Activated T-cell treated with anti-CD3 and anti-CD28 coated beads, Interleukin-2, amount 50 U/mL, for 4 hours (primary cell): Measurements from ENCODE around the gene TMEM131. TPM values are rescaled to one million over a fixed set of nuclear protein-coding genes. Genes with fewer than 3 reads are reported as not detected.

Experiments
- ATAC-seq, 2 donors: fragments of 200-7000 bp; cut with Tn5 transposase; one replicate each; pipeline ENCODE4 v1.10.0; 2021
- DNase-seq: peaks from one replicate; pipeline ENCODE4 v3.0.0-alpha.2; 2020
- H3K27me3 Mint-ChIP-seq: one replicate; pipeline ENCODE4 v1.8.0; 2021; ENCODE audit warnings: low read depth, mixed read lengths
- H3K36me3 Mint-ChIP-seq: one replicate; pipeline ENCODE4 v1.8.0; 2022; ENCODE audit warnings: mixed read lengths; ENCODE audit not compliant: insufficient read depth
- H3K4me1 Mint-ChIP-seq: one replicate; pipeline ENCODE4 v1.8.0; 2021; ENCODE audit warnings: low read depth, mixed read lengths
- H3K4me3 Mint-ChIP-seq: one replicate; pipeline ENCODE4 v1.8.0; 2021; ENCODE audit warnings: mild to moderate bottlenecking, moderate library complexity, mixed read lengths
- H3K9me3 Mint-ChIP-seq: one replicate; pipeline ENCODE4 v1.8.0; 2021; ENCODE audit warnings: mixed read lengths
- total RNA-seq, 3 donors: library from RNA; stranded (reverse); gene quantifications; one replicate each; pipeline ENCODE4 v1.2.1, GENCODE V29; 2021

The TMEM131 gene
- total RNA-seq, 3 donors from 2014 or later = 23.9 to 31.6 (median 28.3) TPM

DNA sequence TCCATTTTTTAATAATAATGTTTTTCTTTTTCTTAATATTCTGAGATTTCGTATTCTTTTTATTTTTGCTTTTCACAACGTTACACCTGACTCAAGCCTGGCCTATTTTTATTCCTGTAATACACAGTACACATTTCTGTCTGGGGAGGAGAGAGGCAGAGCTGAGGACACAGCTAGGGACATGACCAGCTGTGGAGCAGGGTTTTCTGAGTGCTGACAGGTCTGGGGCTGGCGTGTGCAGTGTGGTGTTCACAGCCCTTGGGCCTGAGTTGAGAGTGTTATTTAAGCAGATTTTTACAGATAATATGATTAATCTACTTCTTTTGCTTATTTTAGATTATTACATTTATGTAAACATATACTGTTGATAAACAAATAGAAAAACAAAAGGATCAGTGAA is 226.4 kb downstream of the TMEM131 start:
- Mint-ChIP-seq H3K4me1 (peaks cover 5% of the 10 kb centered on the region), H3K36me3 (peaks cover 33% of the 10 kb centered on the region), H3K4me3 (no peak overlapping the region), H3K27me3 (no peaks in the 10 kb centered on the region), H3K9me3 (no peaks in the 10 kb centered on the region)
- no peak for DNase-seq
- ATAC-seq = no peak

DNA sequence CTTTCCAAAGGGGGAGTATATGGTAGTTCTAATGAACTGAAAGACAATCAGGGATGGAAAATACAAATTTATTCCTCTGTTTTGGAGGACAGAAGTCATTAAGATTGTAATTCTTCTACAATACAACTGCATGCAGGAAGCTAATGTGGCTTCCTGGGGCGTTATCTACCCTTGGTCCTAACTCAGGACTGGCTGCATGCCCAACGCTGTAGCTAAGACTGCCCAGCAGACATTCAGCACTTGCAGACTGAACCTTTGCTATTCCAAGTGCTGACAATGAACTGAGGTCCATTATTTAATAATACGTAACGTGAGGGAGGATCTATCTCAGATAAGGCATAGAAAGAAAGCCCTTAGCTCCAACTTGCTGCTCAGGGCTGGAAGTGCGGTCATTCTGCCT is 229.2 kb downstream of the TMEM131 start:
- DNase-seq (no peak), ATAC-seq (no peak)
- no peaks in the 10 kb centered on the region for H3K27me3 Mint-ChIP-seq
- H3K4me1 Mint-ChIP-seq = peaks cover 12% of the 10 kb centered on the region
- no peaks in the 10 kb centered on the region for H3K9me3 Mint-ChIP-seq
- peaks cover 42% of the 10 kb centered on the region for H3K36me3 Mint-ChIP-seq
- no peak overlapping the region for H3K4me3 Mint-ChIP-seq

DNA sequence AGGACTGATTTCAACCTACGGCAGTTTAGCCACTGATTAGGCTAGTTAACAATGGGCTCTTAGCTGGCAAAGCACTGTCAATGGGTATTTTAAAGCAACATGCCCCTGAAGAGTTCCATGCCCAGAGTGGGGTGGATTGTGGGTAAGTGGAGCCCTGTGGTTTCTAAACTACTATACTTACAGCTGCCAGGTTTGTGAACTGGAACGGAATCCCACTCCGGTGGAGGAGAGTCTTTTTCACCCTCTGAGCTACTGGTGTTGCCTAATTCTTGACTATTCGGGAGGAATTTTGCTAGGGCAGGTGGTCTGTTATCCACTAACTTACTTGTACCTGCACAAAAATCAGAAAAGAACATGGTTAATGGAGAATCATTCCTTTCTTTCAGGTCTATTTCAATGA is 229.8 kb downstream of the TMEM131 start:
- Mint-ChIP-seq H3K27me3 (no peaks in the 10 kb centered on the region), H3K4me1 (peaks cover 17% of the 10 kb centered on the region), H3K36me3 (peaks cover 43% of the 10 kb centered on the region), H3K9me3 (no peaks in the 10 kb centered on the region), H3K4me3 (no peak overlapping the region)
- no peak for DNase-seq
- no peak for ATAC-seq

DNA sequence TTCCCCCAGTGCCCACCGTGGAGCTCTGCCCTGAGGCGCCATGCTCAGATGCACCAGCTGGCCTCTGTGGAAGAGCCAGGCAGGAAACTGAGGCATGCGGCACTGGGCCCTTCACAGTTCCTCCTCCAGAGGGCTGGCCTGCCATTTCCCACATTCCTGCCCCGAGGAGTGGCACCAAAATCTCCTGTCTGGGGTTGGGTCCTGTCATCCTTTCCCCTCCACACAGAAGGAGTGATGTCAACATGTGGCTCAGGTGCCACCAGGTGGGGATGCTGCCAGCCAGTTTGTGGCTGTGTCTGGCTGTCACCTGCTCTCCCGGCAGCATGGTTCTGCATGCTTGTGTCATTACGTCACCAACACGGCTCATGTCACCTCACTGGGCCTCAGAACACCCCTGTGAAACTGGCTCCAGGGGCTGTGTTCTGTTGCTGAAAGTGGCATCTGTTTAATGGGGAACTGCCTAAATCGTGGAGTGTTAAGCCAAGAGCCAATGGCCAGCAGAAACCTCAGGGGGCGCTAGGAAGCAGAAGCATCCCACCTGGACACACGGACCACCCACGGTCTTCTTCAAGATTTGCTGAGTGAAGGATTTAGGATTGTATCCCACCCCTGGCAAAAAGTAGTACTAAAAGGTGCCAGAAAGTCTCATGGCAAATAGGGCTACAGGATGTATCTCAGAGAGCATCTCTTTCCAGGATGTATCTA is 231.0 kb downstream of the TMEM131 start:
- ATAC-seq = no peak
- no peak for DNase-seq
- peaks cover 29% of the 10 kb centered on the region for H3K4me1 Mint-ChIP-seq
- peaks cover 50% of the 10 kb centered on the region for H3K36me3 Mint-ChIP-seq
- no peak overlapping the region for H3K4me3 Mint-ChIP-seq
- no peaks in the 10 kb centered on the region for H3K27me3 Mint-ChIP-seq
- no peaks in the 10 kb centered on the region for H3K9me3 Mint-ChIP-seq

DNA sequence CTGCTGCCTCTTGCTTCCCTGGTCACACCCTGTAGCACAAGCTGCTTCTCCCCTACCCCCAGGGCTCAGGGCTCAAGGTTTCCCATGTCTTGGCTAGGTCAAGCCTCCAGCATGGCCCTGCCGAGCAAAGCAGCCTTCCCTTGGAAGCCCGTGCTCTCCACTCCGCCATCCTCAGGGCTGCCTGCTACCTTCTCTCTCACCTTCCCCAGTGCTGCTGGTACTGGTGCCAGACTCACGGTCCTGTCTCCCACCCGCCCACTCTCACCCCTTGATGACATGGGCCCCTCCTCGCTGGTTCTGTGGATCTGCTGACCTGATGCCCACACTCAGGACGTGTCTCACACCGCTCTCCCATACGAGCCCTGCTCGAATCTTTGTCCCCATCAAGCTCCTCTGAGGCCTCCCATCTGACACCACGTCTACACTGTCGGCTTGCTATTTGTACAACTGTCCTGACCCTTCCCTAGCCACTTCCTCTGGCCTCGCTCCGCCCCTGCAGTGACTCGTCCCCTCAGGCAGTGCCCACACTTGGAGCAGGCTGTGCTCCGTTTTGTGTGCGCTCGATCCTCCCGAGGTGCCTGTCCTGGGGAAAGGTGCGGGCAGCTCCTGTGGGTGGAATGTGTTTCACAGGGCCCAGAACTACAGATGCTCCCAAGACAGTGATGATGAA is 232.4 kb downstream of the TMEM131 start:
- Mint-ChIP-seq H3K4me1 (peaks cover 34% of the 10 kb centered on the region), H3K9me3 (no peaks in the 10 kb centered on the region), H3K36me3 (peaks cover 63% of the 10 kb centered on the region), H3K4me3 (no peak overlapping the region), H3K27me3 (no peaks in the 10 kb centered on the region)
- DNase-seq (no peak), ATAC-seq (no peak)

DNA sequence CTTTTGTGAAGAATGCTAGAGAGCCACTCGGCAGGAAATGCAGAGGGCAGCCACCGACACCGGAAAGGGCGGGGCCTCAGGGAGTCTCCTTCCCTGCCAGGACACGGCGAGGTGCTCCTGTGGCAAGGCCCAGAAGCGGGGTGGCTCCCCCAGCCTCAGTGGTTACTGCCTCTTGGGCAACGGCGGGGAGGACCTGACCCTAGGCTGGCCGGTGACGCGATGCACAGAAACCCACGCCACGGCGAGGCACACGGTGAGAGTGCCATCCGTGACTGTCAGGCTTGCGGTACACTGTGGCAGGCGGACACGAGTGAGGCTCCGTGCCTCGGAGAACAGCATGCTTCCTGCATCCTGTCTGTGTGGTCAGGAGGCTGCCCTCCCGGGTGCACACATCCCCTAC is 234.6 kb downstream of the TMEM131 start:
- no peaks in the 10 kb centered on the region for H3K27me3 Mint-ChIP-seq
- H3K4me3 Mint-ChIP-seq = peak overlapping the region; percentile 26
- H3K4me1 Mint-ChIP-seq = peaks cover 32% of the 10 kb centered on the region
- peak; percentile 80 to 84 for ATAC-seq
- peaks cover 66% of the 10 kb centered on the region for H3K36me3 Mint-ChIP-seq
- peak; percentile 19 for DNase-seq
- H3K9me3 Mint-ChIP-seq = no peaks in the 10 kb centered on the region

DNA sequence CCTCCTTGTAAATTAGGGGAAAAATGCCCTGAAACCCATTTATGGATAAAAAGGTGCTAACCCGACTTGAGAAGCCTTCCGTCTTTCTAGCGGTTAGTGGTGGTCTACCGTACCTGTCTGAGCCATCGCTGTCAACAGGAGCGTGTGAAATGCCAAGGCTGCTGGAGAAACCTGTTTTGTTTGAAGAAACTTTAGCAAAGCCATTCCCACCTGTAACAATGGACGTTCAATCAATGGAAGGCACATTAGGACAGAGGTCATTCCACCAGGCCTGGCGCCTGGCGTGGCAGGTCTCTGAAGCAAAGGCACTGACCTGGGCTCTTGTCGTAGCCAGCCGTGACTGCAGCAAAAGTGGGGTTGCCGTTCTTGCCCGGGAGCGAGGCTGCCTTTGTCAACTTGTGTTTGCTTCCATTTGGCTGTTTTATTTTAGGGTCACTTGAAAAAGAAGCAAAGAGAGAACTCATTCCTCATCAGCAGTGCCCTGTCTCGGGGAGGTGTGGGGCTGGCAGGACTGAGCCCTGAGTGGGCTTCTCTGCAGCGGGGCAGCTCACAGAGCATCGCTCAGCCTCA is 235.2 kb downstream of the TMEM131 start:
- no peaks in the 10 kb centered on the region for H3K27me3 Mint-ChIP-seq
- H3K36me3 Mint-ChIP-seq = peaks cover 65% of the 10 kb centered on the region
- peaks cover 32% of the 10 kb centered on the region for H3K4me1 Mint-ChIP-seq
- H3K9me3 Mint-ChIP-seq = no peaks in the 10 kb centered on the region
- peak overlapping the region; percentile 26 for H3K4me3 Mint-ChIP-seq
- ATAC-seq = no peak
- no peak for DNase-seq

DNA sequence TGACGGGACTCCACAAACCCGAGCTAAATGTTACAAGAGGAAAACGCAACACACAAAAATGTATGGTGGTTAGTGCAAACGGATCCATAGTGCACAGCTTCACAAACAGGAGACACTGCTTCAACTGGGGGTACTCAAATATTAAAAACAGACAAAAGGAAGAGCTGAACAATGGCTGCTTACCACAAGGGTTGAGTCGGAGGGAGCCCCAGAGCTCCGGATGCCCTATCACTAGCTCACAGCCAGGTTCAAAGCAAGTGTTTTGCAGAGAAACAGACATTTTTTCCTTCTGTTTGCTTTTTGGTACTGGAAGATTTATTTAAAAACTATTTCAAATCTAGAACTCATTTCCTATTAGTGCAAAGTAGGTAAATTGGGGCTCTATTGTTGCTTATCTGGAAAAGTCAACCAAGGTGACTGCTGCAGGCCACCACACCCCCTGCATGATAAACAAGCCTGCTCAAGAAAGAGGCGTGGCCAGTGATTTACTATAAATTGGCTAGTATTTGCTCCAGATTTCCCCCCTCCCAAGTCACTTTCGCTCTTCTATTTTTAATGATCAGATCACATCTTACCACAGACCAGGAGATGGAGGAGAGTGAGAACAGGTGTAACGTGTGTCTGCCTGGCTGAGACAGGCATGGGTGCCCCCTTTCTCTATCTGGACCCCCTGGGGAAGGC is 235.9 kb downstream of the TMEM131 start:
- ATAC-seq = no peak

DNA sequence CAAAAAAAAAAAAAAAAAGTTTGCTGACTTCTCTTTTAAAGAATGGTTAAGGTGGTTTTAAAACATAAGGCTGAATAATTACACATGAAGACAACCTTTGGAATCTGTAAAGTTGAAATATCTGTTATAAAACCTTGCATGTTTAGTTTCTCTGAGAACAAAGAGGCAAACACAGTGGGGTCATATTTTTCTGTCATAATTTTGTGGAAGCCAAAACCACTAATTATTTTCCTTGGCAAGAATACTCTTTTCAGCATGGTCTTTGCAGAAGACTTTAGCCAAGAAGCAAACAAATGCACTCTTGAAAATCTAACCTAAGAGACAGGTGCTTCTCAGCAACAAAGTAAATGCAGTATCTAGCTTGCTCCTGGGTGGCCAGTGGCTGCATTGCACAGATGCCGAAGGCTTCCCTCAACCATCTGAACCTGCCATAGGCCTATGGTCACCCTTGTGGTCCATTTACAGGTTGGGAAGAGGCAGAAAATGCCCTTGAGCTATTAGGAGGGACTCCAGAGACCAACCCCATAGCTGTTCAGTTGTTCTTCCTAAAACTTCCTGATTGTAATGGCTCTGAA is 237.5 kb downstream of the TMEM131 start:
- ATAC-seq = no peak
- Mint-ChIP-seq H3K4me3 (no peak overlapping the region), H3K9me3 (no peaks in the 10 kb centered on the region), H3K27me3 (no peaks in the 10 kb centered on the region), H3K36me3 (peaks cover 55% of the 10 kb centered on the region), H3K4me1 (peaks cover 29% of the 10 kb centered on the region)
- DNase-seq = no peak

More for the DNA sequence above, 235.9 kb downstream of the TMEM131 start:
- Mint-ChIP-seq H3K4me1 (peaks cover 32% of the 10 kb centered on the region), H3K9me3 (no peaks in the 10 kb centered on the region), H3K36me3 (peaks cover 61% of the 10 kb centered on the region), H3K27me3 (no peaks in the 10 kb centered on the region), H3K4me3 (no peak overlapping the region)
- no peak for DNase-seq

DNA sequence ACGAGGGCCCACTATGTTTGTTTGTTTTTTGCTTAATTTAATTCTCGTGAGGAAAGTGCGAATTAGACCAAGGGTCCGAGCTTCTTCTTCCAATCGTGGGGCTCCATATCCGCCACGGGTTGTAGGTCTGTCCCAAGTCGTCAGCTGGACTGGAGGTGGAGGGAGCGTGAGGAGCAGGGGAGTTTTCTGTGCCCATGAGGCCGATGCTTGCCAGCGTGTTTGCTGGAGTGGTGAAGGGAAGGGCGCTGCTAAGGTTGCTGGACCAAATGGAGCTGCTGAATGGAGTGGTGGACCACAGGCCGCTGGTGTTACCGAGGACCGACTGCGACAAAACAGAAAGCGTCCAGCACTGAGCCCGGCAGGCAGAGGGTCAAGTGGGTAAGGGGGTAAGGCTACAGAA is 238.7 kb downstream of the TMEM131 start:
- Mint-ChIP-seq H3K36me3 (peaks cover 50% of the 10 kb centered on the region), H3K27me3 (no peaks in the 10 kb centered on the region), H3K4me3 (no peak overlapping the region), H3K9me3 (no peaks in the 10 kb centered on the region), H3K4me1 (peaks cover 28% of the 10 kb centered on the region)
- DNase-seq (no peak), ATAC-seq (no peak)

DNA sequence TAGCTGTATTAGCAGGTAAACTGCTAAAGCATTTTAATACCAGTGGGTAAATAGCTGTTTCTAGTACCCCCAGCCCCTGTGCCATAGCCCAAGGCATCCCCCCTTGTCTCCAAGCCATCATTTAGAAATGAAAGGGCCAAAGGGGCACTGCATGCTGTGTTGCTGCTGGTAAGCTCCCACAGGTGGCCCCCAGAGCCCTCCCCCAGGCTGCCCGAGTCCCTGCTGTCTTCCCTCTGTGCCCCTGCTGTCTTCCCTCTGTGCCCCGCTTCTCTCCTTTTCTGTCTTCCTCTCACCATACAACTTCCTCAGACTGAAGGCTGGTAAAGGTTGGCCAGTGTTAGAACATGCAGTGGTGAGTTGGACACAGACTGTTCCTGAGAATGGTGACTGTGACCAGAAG is 240.3 kb downstream of the TMEM131 start:
- ATAC-seq = no peak
- no peak for DNase-seq
- Mint-ChIP-seq H3K36me3 (peaks cover 43% of the 10 kb centered on the region), H3K4me1 (peaks cover 14% of the 10 kb centered on the region), H3K9me3 (no peaks in the 10 kb centered on the region), H3K27me3 (no peaks in the 10 kb centered on the region), H3K4me3 (no peak overlapping the region)

DNA sequence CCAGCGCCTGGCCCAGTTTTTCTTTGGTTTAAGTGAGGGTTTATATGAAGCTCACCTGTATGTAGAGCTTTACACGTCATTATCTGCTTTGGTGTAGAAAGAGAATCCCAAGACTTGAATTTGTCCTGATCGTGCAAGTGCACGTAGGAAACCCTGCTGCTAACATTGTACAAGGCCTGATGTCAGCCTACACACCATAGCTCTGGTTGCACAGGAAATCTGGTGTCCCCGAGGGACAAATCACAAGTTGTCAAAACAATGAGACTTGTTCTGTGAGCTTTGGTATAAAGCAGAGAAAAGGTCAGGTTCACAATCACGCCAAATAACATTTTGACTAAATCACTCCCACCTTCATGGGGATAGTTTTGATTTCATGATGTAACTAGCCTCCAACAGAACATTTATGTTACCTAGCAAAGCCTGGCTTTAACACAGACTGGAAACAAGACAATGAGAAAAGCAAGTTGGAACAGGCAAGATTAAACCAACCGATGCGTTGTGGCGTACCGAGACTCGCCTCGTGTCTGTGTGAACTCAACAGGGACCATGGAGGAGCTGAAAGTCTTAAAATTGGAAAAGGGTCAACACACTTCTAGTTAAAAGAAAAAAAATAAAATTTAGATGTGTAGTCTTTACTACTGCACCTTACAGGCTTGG is 240.9 kb downstream of the TMEM131 start:
- ATAC-seq (no peak), DNase-seq (no peak)
- Mint-ChIP-seq H3K4me1 (peaks cover 7% of the 10 kb centered on the region), H3K9me3 (no peaks in the 10 kb centered on the region), H3K36me3 (peaks cover 36% of the 10 kb centered on the region), H3K4me3 (no peak overlapping the region), H3K27me3 (no peaks in the 10 kb centered on the region)

DNA sequence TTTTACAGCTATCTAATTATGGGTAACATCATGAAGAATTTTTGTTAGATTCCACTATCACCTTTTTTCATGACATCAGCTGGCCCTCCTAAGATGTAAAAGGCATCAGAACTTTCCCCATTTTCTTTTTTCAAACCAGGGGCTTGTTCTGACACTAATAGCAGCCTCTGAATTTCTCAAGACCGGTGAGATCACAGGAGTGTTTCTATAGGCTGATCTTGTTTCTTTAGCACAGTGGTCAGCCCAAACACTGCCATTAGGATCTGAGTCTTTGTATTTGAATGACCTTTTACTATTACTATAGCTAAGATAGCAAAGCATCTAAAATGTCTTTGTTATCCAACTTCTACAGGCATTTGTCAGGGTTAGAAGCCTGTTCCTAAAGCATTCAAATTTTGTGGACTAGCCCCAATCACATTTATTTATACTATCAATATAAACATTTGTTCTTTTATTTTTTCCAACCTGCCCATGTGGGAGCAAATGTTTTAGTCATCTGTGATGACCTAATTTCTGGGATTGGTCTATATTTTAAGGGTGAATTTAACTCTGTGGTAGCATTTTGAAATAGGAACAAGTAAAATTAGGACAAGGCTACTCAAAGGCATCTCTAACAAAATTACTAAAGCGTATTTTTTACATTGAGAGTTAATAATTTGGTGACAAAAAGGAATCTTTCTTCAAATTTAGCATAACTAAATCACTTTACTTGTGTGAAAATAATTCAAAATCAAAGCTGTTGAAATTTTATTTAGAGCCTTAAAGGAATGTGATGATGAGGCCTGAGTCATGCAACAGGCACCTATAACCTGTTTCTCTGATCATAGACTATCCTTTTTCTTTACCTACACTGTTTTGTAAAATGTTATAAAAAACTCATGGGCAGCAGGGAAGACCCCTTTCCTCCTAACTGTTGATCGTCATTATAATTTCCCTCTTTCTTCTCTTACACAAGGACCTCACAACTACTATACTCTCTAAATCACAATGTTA is 243.1 kb downstream of the TMEM131 start:
- DNase-seq (no peak), ATAC-seq (no peak)
- Mint-ChIP-seq H3K4me1 (peaks cover 8% of the 10 kb centered on the region), H3K4me3 (no peak overlapping the region), H3K9me3 (no peaks in the 10 kb centered on the region), H3K36me3 (peaks cover 21% of the 10 kb centered on the region), H3K27me3 (no peaks in the 10 kb centered on the region)
